C4-2B (cell line): Measurements from ENCODE around the gene FAM118B.

Source experiments
- H3K27ac ChIP-seq: fragments of 450-650 bp; 2 replicates; pipeline ENCODE4 v1.5.1; 2017
- CTCF ChIP-seq: fragments of 450-650 bp; conservative IDR thresholded peaks from 2 replicates; pipeline ENCODE4 v1.5.1; 2017; ENCODE audit warnings: mild to moderate bottlenecking
- ZFX ChIP-seq: fragments of 450-650 bp; IDR thresholded peaks from 2 replicates; pipeline ENCODE4 v1.6.1; 2017

Gene FAM118B

GRCh38 chr11:126188332-126189108 lies 23.1 kb upstream of the FAM118B start:
- H3K27ac ChIP-seq, result no peak overlapping the region
- TF ChIP-seq CTCF (no peak), ZFX (no peak)

GRCh38 chr11:126189109-126189929 lies 22.3 kb upstream of the FAM118B start:
- H3K27ac ChIP-seq, result no peak overlapping the region
- TF ChIP-seq ZFX (no peak), CTCF (no peak)

- no peak for TF ChIP-seq CTCF
- no peak for TF ChIP-seq ZFX
- H3K27ac ChIP-seq, result no peak overlapping the region
Observed at GRCh38 chr11:126190792-126191191, 20.8 kb upstream of the FAM118B start.

- no peak overlapping the region for H3K27ac ChIP-seq
- TF ChIP-seq CTCF (no peak), ZFX (no peak)
Observed at GRCh38 chr11:126191379-126192073, 20.1 kb upstream of the FAM118B start.

GRCh38 chr11:126192361-126192760 lies 19.2 kb upstream of the FAM118B start:
- H3K27ac ChIP-seq, result no peak overlapping the region
- TF ChIP-seq CTCF (no peak), ZFX (no peak)

- TF ChIP-seq CTCF (no peak), ZFX (no peak)
- no peak overlapping the region for H3K27ac ChIP-seq
Observed at GRCh38 chr11:126193038-126193478, 18.5 kb upstream of the FAM118B start.

GRCh38 chr11:126194121-126194543 lies 17.4 kb upstream of the FAM118B start:
- TF ChIP-seq ZFX, result no peak
- TF ChIP-seq CTCF, result peak; percentile 82

More at GRCh38 chr11:126194121-126194543, 17.4 kb upstream of the FAM118B start:
- H3K27ac ChIP-seq, result no peak overlapping the region
